HG02885 (cell line): Measurements from ENCODE around the gene AGAP4.
"Not testable (repeated sequence)": the region's sequence is repeated elsewhere in the genome, so short reads cannot be mapped to it uniquely, and the experiment has no call there.

ENCODE experiments used
- ATAC-seq: cut with Tn5 transposase; IDR thresholded peaks from one replicate; pipeline ENCODE4 v1.9.1; 2021; ENCODE audit warnings: mild to moderate bottlenecking; ENCODE audit not compliant: unreplicated experiment, poor library complexity

AGAP4 gene

DNA sequence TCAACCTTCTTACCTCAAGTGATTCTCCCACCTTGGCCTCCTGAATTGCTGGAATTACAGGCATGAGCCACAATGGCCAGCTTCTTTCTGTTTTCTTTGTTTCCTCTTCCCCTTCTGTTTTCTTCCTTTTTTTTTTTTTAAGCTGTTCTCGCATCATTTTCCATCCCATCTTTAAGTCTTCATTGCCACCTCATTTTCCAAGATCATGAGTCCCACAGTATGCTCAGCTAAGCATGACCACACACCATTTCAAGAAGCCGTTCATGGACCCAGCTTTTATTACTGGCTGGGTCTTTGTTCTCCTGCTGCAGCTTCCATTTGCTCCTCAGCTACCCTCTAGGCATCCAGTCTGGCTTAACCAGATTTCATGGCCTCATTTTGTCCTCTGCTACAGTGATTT is 52.5 kb downstream of the AGAP4 start:
- ATAC-seq: not testable (repeated sequence)

DNA sequence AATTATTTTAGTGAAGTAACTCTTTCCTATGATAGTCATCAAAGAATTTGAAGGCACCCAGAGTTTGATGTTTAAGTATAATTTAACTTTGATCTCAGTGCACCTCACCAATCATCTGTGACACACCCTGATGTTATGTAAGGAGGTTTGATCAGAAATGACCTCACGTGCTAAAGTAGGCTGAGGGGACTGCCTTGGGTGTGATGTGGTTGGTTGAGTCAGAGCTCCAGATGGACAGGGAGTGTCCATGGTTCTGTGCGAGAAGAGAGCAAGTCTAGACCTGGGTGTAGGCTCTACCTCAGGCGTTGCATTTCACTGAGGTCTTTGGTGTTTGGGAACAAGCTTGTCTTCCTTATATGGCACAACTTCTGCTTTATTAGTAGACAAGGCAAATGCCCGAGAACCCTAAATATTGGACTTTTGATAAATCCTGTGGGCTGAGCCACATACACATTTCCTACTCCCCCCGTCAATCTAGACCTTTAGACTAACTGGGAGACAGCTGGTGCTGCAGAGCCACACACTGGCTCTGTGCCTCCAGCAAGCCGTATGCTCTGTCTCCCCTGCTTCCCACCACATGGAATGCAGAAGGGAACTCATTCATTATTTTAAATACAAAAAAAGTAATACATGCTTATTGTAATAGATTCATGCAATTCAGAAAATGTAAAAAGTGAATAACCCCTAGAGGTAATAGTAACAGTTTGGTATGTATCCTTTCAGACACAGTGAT is 56.4 kb downstream of the AGAP4 start:
- ATAC-seq: not testable (repeated sequence)

DNA sequence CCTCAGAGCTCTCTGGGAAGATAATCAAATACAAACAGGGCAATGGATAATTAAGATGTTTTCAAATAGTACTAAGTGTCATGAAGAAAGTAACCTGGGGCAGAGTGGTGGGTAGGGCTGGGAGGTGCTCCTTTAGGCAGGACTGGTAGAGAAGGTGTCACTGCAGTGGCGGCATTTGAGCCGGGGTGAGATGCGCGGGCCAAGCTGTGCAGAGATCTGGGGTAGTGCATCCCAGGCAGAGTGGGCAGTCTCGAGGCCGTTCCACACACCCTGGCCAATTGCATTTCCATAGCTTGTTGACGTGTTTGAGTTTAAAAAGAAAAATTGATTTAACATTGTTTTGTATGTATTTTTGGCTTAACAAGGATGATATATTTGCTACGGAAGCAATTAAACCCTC is 57.3 kb downstream of the AGAP4 start:
- not testable (repeated sequence) for ATAC-seq

DNA sequence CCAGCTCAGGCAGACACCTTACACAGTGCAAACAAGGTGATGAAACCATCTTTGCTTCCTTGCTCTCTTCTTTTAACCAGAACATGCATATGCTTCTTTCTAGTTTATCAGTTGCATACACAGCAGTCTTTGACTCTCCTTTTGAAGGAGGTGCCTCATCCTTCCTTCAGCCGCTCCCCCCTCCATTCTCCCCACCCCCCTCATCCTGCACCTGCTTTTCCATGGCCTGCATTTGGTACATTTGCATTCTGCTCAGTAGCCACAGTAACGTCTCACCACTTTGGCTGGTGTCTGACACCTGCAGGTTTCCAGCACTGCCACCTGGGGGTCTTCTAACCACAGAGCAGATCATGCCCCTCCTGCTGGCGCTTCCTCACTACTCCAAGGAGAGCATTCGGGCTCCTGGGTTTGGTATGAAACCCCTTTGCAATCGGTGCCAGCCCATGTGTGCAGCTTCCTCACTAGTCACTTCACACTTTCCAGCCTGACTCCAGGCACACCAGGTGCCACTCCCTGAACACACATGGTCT is 60.0 kb downstream of the AGAP4 start:
- not testable (repeated sequence) for ATAC-seq

DNA sequence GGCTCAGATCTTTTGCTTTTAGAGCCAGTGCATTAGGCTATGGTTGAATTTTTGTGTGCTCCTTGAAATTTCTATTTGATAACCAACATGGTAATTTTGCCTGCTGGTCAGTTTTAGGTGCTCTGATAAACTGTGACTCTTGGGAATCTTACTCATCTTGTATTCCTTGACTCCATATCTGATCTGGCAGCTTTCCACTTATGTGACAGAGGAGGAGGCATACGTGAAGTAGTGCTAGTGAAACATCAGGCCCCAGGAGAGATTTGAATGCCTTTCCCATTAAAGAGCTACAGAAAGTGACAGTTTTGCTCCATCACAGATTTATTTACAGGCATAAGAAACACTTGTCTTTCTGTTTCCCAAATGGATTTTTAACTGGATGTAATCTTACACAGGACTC is 61.1 kb downstream of the AGAP4 start:
- not testable (repeated sequence) for ATAC-seq
